CD4-positive, alpha-beta T cell (primary cell): Measurements from ENCODE around the gene SLC35A3. TPM values are rescaled to one million over a fixed set of nuclear protein-coding genes. Genes with fewer than 3 reads are reported as not detected.

Experiments used
- ATAC-seq: fragments of 200-7000 bp; cut with Tn5 transposase; one replicate; pipeline ENCODE4 v1.10.0; 2022; ENCODE audit warnings: mild to moderate bottlenecking; ENCODE audit not compliant: poor library complexity
- CTCF ChIA-PET: fragments of 350-600 bp; sonication (Branson Sonifier 250); formaldehyde crosslinking; loops from one replicate; lab custom pipeline; 2021; ENCODE audit warnings: antibody characterized with exemption, inconsistent platforms; lab: Charles Lee
- POLR2A ChIA-PET: fragments of 350-600 bp; sonication (Branson Sonifier 250); formaldehyde crosslinking; loops from one replicate; lab custom pipeline; 2021; ENCODE audit warnings: antibody characterized with exemption, inconsistent platforms; lab: Charles Lee
- DNase-seq, 14 experiments: peaks; one replicate each; pipeline ENCODE4 v3.0.0-alpha.2; 2013 to 2020; ENCODE audit warnings: mixed read lengths in 2 of 14
- H3K27ac ChIP-seq, 2 donors: one replicate each; pipeline versions ENCODE4 v1.5.1 to v1.7.0; 2013; ENCODE audit warnings: low read length in 2 of 2, low read depth in 1 of 2, mild to moderate bottlenecking in 1 of 2
- H3K27me3 ChIP-seq, 2 experiments: 1 replicate in 1 of 2; 2 replicates in 1 of 2; pipeline versions ENCODE4 v1.6.1 to v1.7.0; 2013; ENCODE audit warnings: low read length in 2 of 2, control low read depth in 1 of 2, mild to moderate bottlenecking in 1 of 2, moderate library complexity in 1 of 2; ENCODE audit not compliant: insufficient read depth in 2 of 2, control insufficient read depth in 1 of 2
- H3K36me3 ChIP-seq: one replicate; pipeline ENCODE4 v1.6.1; 2013; ENCODE audit warnings: low read length, control low read depth; ENCODE audit not compliant: insufficient read depth
- H3K4me1 ChIP-seq: one replicate; pipeline ENCODE4 v1.6.1; 2013; ENCODE audit warnings: low read length, control low read depth; ENCODE audit not compliant: insufficient read depth
- H3K4me3 ChIP-seq: one replicate; pipeline ENCODE4 v1.5.1; 2013; ENCODE audit warnings: mild to moderate bottlenecking, low read length, moderate library complexity
- H3K9me3 ChIP-seq, 2 experiments: 1 replicate in 1 of 2; 2 replicates in 1 of 2; pipeline versions ENCODE4 v1.6.1 to v1.7.0; 2013; ENCODE audit warnings: low read length in 2 of 2, mild to moderate bottlenecking in 2 of 2, control low read depth in 1 of 2, moderate library complexity in 1 of 2; ENCODE audit not compliant: control insufficient read depth in 1 of 2, insufficient read depth in 1 of 2
- H3K27ac Mint-ChIP-seq: one replicate; pipeline ENCODE4 v1.8.0; 2020; ENCODE audit warnings: mixed read lengths
- H3K27me3 Mint-ChIP-seq: one replicate; pipeline ENCODE4 v1.8.0; 2021; ENCODE audit warnings: mixed read lengths
- H3K36me3 Mint-ChIP-seq: one replicate; pipeline ENCODE4 v1.8.0; 2021; ENCODE audit warnings: low read depth, mixed read lengths
- H3K4me1 Mint-ChIP-seq: one replicate; pipeline ENCODE4 v1.8.0; 2021; ENCODE audit warnings: low read depth, mixed read lengths
- H3K4me3 Mint-ChIP-seq: one replicate; pipeline ENCODE4 v1.8.0; 2020; ENCODE audit warnings: mild to moderate bottlenecking, mixed read lengths
- H3K9me3 Mint-ChIP-seq: one replicate; pipeline ENCODE4 v1.8.0; 2020; ENCODE audit warnings: mixed read lengths
- intact Hi-C, 2 experiments: fragments of 100-400 bp; cut with DNase I in 1 of 2; cut with micrococcal nuclease in 1 of 2; formaldehyde crosslinking; loops; one replicate each; pipeline versions ENCODE4 v1.15.1 to v1.9.0; 2023 to 2025; cut with DNase I, micrococcal nuclease
- total RNA-seq, 174 experiments: library from RNA in 2 of 174; stranded (reverse) in 2 of 174; gene quantifications; one replicate each; pipeline ENCODE4 v1.2.3 and lab custom pipeline; 2021 to 2026
- TF ChIP-seq, protein P1 (sequence below): fragments of 200-600 bp; IDR thresholded peaks from one replicate; pipeline ENCODE4 v1.8.0; 2022; ENCODE audit warnings: antibody characterized with exemption, mild to moderate bottlenecking

The SLC35A3 gene
- total RNA-seq, 2 experiments from 2014 or later, result 20.2 to 24.6 TPM

DNA sequence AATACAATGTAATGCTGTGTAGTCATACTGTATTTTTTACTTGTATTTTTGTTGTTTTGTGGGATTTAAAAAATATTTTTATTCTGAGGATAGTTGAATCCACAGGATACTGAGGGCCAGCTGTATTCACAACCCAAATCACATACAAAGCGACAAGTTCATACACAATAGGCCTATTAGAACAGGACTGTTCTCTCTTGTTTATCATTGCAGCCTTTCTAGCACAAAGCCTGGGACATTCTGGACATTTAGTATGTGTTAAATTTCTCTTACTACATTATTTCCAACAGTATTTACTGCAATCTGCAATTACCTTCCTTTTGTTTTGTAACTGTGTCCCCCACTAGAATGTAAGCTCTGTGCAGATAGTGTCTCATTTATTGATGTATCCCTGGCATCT is 65.4 kb downstream of the SLC35A3 start:
- peak overlapping the region; percentile 67 for H3K27ac Mint-ChIP-seq
- Histone ChIP-seq H3K27ac (no peak overlapping the region), H3K4me1 (peaks cover 10% of the 10 kb centered on the region), H3K4me3 (no peak overlapping the region), H3K36me3 (no peaks in the 10 kb centered on the region), H3K27me3 (no peaks in the 10 kb centered on the region), H3K9me3 (no peaks in the 10 kb centered on the region)
- peaks cover 18% of the 10 kb centered on the region for H3K36me3 Mint-ChIP-seq
- POLR2A ChIA-PET, result interaction anchor here (1.5 kb wide), 1 partner anchor 65 kb away, joined by 6 read pairs; the partner anchor contains the start of gene SLC35A3
- DNase-seq, result no peak
- CTCF ChIA-PET, result interaction anchor here (0.6 kb wide), 1 partner anchor 62 kb away, joined by 3 read pairs; no protein-coding TSS in a partner anchor
- H3K9me3 Mint-ChIP-seq, result no peaks in the 10 kb centered on the region
- H3K4me1 Mint-ChIP-seq, result peaks cover 35% of the 10 kb centered on the region
- no peak for ATAC-seq
- TF ChIP-seq, protein P1, sequence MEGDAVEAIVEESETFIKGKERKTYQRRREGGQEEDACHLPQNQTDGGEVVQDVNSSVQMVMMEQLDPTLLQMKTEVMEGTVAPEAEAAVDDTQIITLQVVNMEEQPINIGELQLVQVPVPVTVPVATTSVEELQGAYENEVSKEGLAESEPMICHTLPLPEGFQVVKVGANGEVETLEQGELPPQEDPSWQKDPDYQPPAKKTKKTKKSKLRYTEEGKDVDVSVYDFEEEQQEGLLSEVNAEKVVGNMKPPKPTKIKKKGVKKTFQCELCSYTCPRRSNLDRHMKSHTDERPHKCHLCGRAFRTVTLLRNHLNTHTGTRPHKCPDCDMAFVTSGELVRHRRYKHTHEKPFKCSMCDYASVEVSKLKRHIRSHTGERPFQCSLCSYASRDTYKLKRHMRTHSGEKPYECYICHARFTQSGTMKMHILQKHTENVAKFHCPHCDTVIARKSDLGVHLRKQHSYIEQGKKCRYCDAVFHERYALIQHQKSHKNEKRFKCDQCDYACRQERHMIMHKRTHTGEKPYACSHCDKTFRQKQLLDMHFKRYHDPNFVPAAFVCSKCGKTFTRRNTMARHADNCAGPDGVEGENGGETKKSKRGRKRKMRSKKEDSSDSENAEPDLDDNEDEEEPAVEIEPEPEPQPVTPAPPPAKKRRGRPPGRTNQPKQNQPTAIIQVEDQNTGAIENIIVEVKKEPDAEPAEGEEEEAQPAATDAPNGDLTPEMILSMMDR, result no peak
- intact Hi-C loops, result loop anchor here (2.0 to 10.0 kb wide), 7 partner anchors 68 to 1163 kb away; partner anchors contain the start of genes AGL (in 1 of the 2), EXTL2 (in 1 of the 2), SLC30A7 (in 1 of the 2) and SLC35A3 (in 1 of the 2)
- H3K27me3 Mint-ChIP-seq, result no peaks in the 10 kb centered on the region
- H3K4me3 Mint-ChIP-seq, result peak overlapping the region; percentile 56

DNA sequence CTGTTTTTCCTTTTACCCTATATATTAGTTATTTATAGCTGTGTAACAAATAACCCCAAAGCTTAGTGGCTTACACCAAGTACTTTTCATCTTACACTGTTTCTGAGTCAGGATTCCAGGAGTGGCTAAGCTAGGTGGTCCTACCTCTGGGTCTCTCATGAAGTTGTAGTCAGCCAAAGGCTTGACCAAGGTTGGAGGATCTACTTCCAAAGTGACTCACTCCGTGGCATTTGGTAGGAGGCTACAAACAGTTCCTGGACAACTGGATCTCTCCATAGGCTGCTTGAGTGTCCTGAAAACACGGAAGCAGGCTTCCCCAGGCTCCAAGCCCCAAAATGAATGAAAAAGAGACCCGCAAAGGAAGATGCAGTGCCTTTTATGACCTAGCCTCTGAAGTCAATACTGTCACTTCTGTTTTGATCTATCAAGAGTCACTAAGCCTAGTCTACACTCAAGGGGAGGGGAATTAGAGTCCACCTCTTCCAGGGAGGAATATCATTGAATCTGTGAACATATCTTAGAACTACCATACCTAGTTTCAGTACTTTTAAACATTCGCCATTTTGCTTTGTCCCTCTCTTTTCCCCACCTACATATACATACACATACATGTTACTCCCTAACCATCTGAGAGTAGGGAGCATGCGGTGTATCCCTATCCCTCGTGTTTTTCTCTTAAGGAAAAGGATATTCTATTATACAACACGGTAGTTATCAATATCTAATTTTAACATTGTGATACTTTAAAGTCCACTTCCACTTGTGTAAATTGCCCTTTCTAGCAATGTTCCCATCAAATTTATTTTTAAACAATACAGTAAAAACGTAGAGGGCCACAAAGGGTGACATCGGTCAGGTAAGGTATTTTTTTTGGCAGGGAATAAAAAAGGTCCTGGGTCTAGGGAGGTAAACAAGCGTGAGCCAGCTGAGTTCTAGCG is 67.2 kb downstream of the SLC35A3 start:
- Mint-ChIP-seq H3K4me3 (peak overlapping the region; percentile 98), H3K27ac (peak overlapping the region; percentile 98), H3K36me3 (peaks cover 18% of the 10 kb centered on the region), H3K27me3 (no peaks in the 10 kb centered on the region), H3K9me3 (no peaks in the 10 kb centered on the region), H3K4me1 (peaks cover 47% of the 10 kb centered on the region)
- peak overlapping the region; percentile 91 for H3K4me3 ChIP-seq
- ATAC-seq, result no peak
- ChIA-PET CTCF (interaction anchor here (1.0 to 1.4 kb wide), 2 partner anchors 11 to 67 kb away, joined by 4 to 5 read pairs; partner anchors contain the start of gene SLC35A3), POLR2A (interaction anchor here (0.9 to 2.5 kb wide), 14 partner anchors 8 to 416 kb away, joined by 3 to 33 read pairs (median 4); partner anchors contain the start of genes AGL, CDC14A, DBT and RTCA)
- no peaks in the 10 kb centered on the region for H3K27me3 ChIP-seq
- TF ChIP-seq, protein P1, result no peak
- peak overlapping the region; percentile 86 to 94 for H3K27ac ChIP-seq
- no peaks in the 10 kb centered on the region for H3K9me3 ChIP-seq
- DNase-seq, result peak in 1 of 14 experiments; percentile 21
- intact Hi-C loops, result loop anchor here (2.0 to 10.0 kb wide), 7 partner anchors 70 to 1165 kb away; partner anchors contain the start of genes EXTL2 (in 2 of the 2), AGL (in 1 of the 2), SLC30A7 (in 1 of the 2) and SLC35A3 (in 1 of the 2)
- peaks cover 21% of the 10 kb centered on the region for H3K4me1 ChIP-seq
- no peaks in the 10 kb centered on the region for H3K36me3 ChIP-seq

DNA sequence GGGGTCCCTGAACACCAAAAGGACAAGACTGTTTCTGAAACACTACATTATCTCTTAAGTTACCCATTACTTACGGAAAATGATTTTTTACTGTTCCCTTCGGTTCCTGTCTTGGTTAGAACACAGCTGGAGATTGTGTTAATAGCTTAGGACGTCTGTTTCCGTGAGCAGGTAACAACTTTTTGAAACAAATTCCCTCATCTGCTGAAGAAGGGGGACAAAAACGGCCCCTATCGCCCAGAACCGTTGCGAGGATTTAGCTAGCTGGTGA is 67.8 kb downstream of the SLC35A3 start:
- H3K9me3 Mint-ChIP-seq, result no peaks in the 10 kb centered on the region
- H3K27me3 Mint-ChIP-seq, result no peaks in the 10 kb centered on the region
- peak overlapping the region; percentile 98 for H3K4me3 Mint-ChIP-seq
- ChIA-PET CTCF (interaction anchor here (1.4 kb wide), 1 partner anchor 68 kb away, joined by 5 read pairs; the partner anchor contains the start of gene SLC35A3), POLR2A (interaction anchor here (0.7 to 2.5 kb wide), 16 partner anchors 9 to 416 kb away, joined by 3 to 33 read pairs (median 4); partner anchors contain the start of genes AGL, CDC14A, DBT and RTCA)
- Histone ChIP-seq H3K27ac (peak overlapping the region; percentile 86 to 94), H3K9me3 (no peaks in the 10 kb centered on the region), H3K36me3 (no peaks in the 10 kb centered on the region), H3K27me3 (no peaks in the 10 kb centered on the region), H3K4me3 (peak overlapping the region; percentile 91), H3K4me1 (peaks cover 26% of the 10 kb centered on the region)
- H3K27ac Mint-ChIP-seq, result peak overlapping the region; percentile 98
- TF ChIP-seq, protein P1, result no peak
- ATAC-seq (no peak), DNase-seq (no peak)
- peaks cover 18% of the 10 kb centered on the region for H3K36me3 Mint-ChIP-seq
- intact Hi-C loops, result loop anchor here (2.0 to 10.0 kb wide), 7 partner anchors 70 to 1165 kb away; partner anchors contain the start of genes EXTL2 (in 2 of the 2), AGL (in 1 of the 2), SLC30A7 (in 1 of the 2) and SLC35A3 (in 1 of the 2)
- H3K4me1 Mint-ChIP-seq, result peaks cover 53% of the 10 kb centered on the region
